IPS-15b (cell line): ENCODE results near the gene MAGEA9.
"Not testable (repeated sequence)": the region's sequence is repeated elsewhere in the genome, so short reads cannot be mapped to it uniquely, and the experiment has no call there.

Experiments used
- H3K27me3 ChIP-seq: one replicate; pipeline ENCODE4 v1.6.1; 2013; ENCODE audit warnings: low read length; ENCODE audit not compliant: control insufficient read depth, insufficient read depth
- H3K36me3 ChIP-seq: one replicate; pipeline ENCODE4 v1.6.1; 2013; ENCODE audit warnings: low read length; ENCODE audit not compliant: control insufficient read depth, insufficient read depth
- H3K4me1 ChIP-seq: one replicate; pipeline ENCODE4 v1.6.1; 2013; ENCODE audit warnings: mild to moderate bottlenecking, low read length; ENCODE audit not compliant: control insufficient read depth, insufficient read depth
- H3K4me3 ChIP-seq: one replicate; pipeline ENCODE4 v1.5.1; 2013; ENCODE audit warnings: low read depth, low read length
- H3K9ac ChIP-seq: one replicate; pipeline ENCODE4 v1.6.1; 2013; ENCODE audit warnings: low read depth, mild to moderate bottlenecking, low read length
- H3K9me3 ChIP-seq: one replicate; pipeline ENCODE4 v1.6.1; 2013; ENCODE audit warnings: mild to moderate bottlenecking, low read length; ENCODE audit not compliant: control insufficient read depth, insufficient read depth

Gene MAGEA9

DNA sequence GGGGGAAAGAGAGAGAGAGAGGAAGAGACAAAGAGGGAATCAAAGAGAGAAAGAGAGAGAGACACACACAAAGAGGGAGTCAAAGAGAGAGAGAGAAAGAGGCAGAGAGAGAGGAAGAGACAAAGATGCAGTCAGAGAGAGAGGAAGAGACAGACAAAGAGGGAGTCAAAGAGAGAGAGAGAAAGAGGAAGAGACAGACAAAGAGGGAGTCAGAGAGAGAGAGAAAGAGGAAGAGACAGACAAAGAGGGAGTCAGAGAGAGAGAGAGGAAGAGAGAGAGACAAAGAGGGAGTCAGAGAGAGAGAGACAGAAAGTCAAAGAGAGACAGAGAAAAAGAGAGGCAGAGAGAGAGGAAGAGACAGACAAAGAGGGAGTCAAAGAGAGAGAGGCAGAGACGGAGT is 45.5 kb downstream of the MAGEA9 start:
- peaks cover 10% of the 10 kb centered on the region for H3K4me1 ChIP-seq
- H3K9me3 ChIP-seq, result peaks cover 2% of the 10 kb centered on the region
- no peaks in the 10 kb centered on the region for H3K36me3 ChIP-seq
- H3K27me3 ChIP-seq, result no peaks in the 10 kb centered on the region
- no peak overlapping the region for H3K9ac ChIP-seq
- H3K4me3 ChIP-seq, result no peak overlapping the region

DNA sequence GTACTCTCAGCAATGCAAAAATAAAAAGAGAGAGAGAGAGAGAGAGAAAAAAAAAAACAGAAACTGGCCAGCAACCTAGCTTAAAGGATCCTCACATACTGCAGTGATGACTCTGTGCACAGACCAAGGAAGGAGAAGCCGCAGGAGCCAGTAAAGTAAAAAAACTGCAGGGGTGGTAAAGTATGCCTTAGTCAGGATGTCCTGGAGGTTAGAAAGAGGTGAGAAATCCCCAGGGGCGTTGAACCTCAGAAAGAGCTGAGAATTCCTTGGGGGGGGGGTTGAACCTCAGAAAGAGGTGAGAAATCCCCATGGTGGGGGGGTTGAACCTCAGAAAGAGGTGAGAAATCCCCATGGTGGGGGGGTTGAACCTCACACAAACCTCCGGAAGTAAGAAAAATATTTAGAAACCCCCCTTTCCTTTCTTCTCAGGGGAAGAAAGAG is 48.0 kb downstream of the MAGEA9 start:
- no peaks in the 10 kb centered on the region for H3K36me3 ChIP-seq
- peak overlapping the region; percentile 37 for H3K9ac ChIP-seq
- no peaks in the 10 kb centered on the region for H3K27me3 ChIP-seq
- H3K9me3 ChIP-seq, result peaks cover 2% of the 10 kb centered on the region
- H3K4me1 ChIP-seq, result peaks cover 10% of the 10 kb centered on the region
- H3K4me3 ChIP-seq, result peak overlapping the region; percentile 33

DNA sequence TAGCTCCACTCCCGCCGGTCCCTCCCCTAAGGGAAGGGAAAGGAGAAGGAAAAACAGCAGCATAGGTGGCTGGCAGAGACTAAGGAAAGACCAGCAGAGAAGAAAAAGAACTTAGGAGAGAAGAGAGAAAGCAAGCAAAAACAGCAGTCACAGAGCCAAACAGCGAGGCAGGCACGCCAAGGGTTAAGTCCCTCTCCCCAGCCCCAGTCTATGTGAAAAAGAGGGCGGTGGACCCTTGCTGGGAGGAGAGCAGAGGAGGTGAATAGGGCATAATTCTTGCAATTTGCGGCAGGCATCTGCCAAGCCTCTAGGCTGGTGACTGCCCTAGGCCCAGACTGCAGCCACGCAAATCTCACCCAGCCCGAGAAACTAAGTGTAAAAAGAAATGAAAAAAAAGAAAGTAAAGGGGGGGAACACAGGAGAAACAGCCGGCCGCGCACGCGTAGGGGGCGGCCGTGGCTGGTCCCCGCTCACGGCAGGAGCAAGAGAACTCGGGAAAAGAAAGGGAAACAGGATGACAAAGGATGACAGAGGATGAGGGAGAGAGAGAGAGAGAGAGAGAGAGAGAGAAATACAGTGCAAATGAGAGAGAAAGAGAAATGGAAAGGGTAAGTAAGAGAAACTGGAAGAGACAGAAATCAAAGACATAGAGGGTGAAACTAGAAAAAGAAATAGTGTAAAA is 48.6 kb downstream of the MAGEA9 start:
- peaks cover 2% of the 10 kb centered on the region for H3K9me3 ChIP-seq
- H3K9ac ChIP-seq, result no peak overlapping the region

DNA sequence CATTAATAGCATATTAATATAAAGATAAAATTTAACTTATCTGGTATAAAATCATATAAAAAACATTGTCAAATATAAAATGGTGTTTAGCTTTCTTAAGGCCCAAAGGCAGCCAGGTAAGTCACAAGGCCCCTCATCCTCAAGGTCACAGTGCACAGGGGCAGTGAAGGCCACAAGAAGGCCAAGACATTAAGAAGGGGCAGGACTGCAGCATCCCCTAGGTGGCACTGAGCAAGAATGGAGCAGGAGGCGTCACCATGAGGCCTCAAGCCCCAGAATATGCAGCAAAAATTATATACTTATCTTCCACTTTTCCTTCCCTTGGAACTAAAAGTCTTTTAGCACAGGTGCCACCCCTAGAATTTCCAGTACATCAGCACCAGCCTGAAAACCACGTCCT is 49.7 kb downstream of the MAGEA9 start:
- Histone ChIP-seq H3K27me3 (no peaks in the 10 kb centered on the region), H3K9ac (no peak overlapping the region), H3K4me1 (peaks cover 9% of the 10 kb centered on the region), H3K36me3 (no peaks in the 10 kb centered on the region), H3K4me3 (no peak overlapping the region), H3K9me3 (peaks cover 2% of the 10 kb centered on the region)

More for the DNA sequence above, 48.6 kb downstream of the MAGEA9 start:
- H3K27me3 ChIP-seq, result no peaks in the 10 kb centered on the region
- H3K4me3 ChIP-seq, result peak overlapping the region; percentile 33
- H3K36me3 ChIP-seq, result no peaks in the 10 kb centered on the region
- H3K4me1 ChIP-seq, result peaks cover 10% of the 10 kb centered on the region

DNA sequence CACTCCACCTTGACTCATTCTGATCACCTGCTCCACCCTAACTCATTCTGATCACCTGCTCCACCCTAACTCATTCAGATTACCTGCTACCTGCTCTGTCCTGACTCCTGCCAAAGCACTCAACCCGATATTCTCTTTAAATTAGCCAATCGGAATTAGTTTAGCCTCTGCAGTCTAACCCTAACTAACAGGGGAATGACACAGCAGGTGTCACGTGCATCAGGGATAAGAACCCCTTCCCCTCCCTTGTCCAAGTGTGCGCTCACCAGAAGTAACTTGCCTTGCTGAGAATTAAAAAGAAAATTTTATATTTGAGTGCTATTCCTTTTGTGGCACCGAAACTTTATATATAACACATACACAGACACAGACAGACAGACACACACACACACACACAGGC is 55.0 kb downstream of the MAGEA9 start:
- H3K36me3 ChIP-seq, H3K4me3 ChIP-seq, H3K27me3 ChIP-seq, H3K9ac ChIP-seq, H3K4me1 ChIP-seq: not testable (repeated sequence)
- H3K9me3 ChIP-seq, result peaks cover 14% of the 10 kb centered on the region

DNA sequence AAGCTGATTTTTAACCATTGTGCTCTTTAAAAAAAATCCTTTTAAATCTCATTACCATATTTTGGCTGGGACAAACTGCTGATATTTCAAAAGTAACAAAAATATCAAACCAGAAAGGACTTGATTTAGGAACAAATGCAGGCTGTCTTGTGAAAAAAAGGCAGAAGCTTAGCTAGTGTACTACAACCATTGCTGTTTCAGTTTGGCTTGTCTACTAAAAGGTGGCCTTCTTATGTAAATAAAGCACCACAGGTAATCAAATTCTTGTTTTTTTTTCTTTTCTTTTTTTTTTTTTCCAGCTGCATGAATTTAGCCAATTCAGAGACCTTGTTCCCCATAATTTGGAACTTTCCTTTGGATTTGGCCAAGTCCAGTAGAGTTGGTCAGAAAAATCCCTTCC is 55.4 kb downstream of the MAGEA9 start:
- Histone ChIP-seq H3K4me1 (peaks cover 2% of the 10 kb centered on the region), H3K9ac (no peak overlapping the region), H3K27me3 (no peaks in the 10 kb centered on the region), H3K9me3 (peaks cover 16% of the 10 kb centered on the region), H3K36me3 (peaks cover 3% of the 10 kb centered on the region), H3K4me3 (no peak overlapping the region)
